ENCODE measurements around the gene CELA2B.
"Not testable (repeated sequence)": the region's sequence is repeated elsewhere in the genome, so short reads cannot be mapped to it uniquely, and the experiment has no call there.

CELA2B gene

GRCh38 chr1:15501208-15502032, 25.5 kb downstream of the CELA2B start:
- peak; percentile 49 for DNase-seq

- no peak for DNase-seq
Observed at GRCh38 chr1:15504436-15504835, 28.5 kb downstream of the CELA2B start.

GRCh38 chr1:15506831-15507230, 30.9 kb downstream of the CELA2B start:
- no peak for DNase-seq

GRCh38 chr1:15507278-15507677, 31.4 kb downstream of the CELA2B start:
- no peak for DNase-seq

DNA sequence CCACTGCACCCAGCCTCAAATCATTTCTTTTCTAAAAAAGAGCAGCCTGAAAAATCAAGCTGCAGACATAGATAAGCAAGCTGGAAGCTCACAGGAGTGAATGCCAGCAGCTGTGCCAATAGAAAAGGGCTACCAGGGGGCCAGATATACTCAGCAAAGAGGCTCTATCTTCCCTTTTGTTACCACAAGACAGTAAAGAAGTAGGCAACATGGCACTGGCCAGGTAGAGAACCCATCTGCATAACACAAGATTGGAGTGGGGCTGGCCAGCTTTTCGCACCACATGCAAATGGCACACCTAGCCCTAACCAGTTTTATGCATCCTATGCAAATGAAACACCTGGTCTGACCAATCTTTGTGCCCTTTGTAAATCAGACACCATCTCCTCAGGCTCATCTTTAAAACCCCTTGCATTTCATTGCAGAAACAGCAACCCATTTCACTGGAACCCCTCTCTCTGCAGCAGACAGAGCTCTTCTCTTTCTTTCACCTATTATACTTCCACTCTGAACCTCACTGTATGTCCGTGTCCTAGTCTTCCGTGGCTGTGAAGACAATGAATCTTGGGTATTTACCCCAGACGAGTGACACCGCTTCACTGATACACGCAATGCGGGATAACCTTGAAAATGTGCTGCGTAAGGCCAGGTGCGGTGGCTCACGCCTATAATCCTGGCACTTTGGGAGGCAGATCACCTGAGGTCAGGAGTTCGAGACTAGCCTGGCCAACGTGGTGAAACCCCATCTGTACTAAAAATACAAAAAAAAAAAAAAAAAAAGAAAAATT, 33.0 kb downstream of the CELA2B start:
- DNase-seq, result no peak

DNA sequence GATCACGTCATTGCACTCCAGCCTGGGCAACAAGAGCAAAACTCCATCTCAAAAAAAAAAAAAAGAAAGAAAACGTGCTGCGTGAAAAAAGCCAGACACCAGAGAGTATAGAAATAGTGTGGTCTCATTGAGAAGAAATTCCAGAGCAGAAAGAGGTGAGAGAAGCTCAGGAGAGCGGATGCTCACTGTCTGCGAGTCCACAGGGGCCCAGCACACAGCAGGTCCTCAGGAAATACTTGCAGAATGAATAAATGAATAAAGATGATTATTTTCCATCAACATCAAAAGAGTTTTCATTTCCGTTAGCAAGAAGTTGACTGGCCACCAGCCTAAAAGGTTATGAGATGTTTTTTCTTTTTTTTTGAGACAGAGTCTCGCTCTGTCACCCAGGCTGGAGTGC, 33.7 kb downstream of the CELA2B start:
- no peak for DNase-seq

DNA sequence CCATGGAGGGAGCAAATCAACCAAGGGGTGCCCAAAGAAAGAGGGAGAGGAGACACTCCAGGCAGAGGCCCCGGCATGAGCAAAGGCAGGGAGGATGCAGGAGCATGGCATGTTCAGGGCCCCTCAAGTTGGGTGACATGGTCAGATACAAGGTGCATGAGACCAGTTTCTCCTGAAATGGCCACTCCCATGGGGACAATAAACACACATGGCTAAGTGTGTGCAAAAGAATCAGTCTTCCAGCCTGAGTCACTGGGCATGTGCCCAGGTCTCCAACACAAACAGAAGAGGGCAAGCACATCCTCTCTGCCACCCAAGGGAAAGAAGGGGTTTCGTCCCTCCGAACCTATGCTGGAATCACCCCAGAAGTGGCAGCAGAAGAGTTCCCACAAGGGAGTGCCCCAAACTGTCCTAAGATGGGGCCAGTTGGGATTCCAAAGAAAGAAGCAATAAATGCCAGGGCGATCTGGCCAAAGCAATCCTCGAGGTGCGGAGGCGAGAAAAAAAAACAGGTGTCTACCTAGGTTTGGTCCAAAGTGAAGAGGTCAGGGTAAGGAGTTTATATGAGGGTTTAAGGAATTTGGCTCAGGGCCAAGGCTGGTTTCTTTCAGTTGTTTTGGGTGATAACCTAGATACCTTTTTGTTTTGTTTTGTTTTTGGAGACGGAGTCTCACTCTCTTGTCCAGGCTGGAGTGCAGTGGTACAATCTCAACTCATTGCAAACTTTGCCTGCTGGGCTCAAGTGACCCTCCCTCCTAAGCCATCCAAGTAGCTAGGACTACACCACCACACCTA, 34.9 kb downstream of the CELA2B start:
- no peak for DNase-seq

- DNase-seq, result no peak
Observed at GRCh38 chr1:15513192-15513591, 37.3 kb downstream of the CELA2B start.

DNA sequence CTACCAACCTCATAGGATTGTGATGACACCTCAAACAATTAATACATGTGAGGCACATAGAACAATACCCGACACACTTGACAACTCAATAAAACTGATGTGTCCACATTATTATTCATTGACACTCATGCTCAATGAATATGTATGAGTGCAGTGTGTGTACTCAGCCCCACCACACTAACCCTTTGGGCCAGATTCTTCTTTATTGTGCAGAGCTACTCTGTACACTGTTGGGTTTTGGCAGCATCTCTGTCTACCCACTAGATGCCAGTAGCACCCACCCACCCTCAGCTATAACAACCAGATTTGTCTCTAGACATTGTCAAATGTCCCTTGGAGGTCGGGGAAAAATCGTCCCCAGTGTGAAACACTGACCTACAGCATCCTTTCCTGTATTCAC, 38.0 kb downstream of the CELA2B start:
- no peak for DNase-seq

GRCh38 chr1:15514557-15514956, 38.7 kb downstream of the CELA2B start:
- DNase-seq, result not testable (repeated sequence)

DNA sequence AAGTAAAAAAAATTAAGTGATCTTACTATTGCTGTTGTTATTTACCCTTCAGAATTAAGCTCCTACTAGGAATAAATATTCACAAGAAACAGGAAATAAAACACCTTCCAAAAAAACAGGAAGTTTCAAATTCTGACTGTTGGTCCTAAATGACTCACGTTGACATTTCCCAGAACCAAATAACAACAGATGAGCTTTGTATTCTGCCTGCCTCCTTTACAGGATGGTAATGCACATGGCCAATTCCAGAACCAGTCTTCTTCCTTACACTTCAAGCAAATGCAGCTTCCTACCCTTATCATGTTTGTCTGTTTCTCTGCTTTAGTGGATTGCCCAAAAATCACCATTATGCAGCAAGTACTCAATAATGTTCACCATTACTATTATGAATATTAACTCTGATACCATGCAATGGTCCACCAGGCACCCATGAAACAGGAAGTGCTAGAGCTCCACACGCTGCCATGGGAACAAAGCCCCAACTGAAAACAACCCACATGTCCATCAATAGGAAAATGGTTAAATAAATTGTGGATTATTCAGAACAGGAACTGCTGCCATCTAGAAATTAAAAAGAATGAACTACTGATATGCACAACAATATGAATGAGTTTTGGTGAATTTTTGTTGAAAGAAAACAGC, 39.2 kb downstream of the CELA2B start:
- no peak for DNase-seq

GRCh38 chr1:15519625-15520024, 43.7 kb downstream of the CELA2B start:
- DNase-seq, result no peak

GRCh38 chr1:15521206-15521906, 45.5 kb downstream of the CELA2B start:
- peak; percentile 18 for DNase-seq

- no peak for DNase-seq
Observed at GRCh38 chr1:15522551-15522950, 46.6 kb downstream of the CELA2B start.

DNA sequence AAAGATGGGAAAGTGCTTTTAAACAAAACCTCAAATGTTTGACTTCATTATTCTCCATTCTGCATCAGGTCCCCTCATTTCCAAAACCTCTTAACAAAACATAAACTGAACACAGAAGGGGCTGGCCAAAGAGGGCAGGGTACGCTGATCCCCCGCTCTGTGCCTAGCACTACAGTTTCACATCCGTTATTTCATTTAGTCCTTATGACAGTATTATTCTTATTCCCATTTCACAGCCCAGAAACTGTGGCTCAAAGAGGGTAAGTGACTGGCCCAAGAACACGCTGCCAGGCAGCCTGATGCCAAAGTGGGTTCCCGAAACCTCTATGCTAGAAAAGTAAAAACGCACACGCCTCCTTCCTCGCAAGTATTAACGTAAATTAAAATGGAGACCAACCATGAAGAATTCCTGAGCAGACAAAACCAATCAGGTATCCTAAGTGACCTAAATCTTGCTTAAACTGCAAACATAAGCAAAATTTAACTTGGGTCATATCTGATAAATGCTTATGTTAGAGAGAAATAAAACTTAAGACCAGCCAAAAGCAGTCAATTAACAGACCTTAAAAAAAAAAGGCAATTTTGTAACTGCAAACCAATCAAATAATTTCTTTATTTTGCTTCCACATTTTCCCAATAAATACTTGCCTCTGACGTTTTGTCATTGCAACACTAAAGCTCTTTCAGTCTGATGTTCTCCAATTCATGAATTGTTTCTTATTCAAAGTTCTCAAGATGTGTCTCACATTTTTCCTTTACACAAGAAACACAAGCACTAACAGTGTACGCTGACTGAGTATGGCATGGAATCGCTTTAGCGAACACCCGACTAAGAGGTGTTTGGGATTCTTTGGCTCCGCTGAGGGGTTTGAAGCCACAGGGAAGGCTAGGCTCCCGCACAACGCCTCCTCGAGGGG, 47.5 kb downstream of the CELA2B start:
- no peak for DNase-seq

GRCh38 chr1:15524021-15524282, 48.0 kb downstream of the CELA2B start, which contains the start of gene CASP9:
Gene CASP9 (minus strand): TSS chr1:15524215. CDS start chr1:15524200, 15 bp downstream.
- no peak for DNase-seq

GRCh38 chr1:15524283-15525049, 48.6 kb downstream of the CELA2B start:
- peak; percentile 99 for DNase-seq

DNA sequence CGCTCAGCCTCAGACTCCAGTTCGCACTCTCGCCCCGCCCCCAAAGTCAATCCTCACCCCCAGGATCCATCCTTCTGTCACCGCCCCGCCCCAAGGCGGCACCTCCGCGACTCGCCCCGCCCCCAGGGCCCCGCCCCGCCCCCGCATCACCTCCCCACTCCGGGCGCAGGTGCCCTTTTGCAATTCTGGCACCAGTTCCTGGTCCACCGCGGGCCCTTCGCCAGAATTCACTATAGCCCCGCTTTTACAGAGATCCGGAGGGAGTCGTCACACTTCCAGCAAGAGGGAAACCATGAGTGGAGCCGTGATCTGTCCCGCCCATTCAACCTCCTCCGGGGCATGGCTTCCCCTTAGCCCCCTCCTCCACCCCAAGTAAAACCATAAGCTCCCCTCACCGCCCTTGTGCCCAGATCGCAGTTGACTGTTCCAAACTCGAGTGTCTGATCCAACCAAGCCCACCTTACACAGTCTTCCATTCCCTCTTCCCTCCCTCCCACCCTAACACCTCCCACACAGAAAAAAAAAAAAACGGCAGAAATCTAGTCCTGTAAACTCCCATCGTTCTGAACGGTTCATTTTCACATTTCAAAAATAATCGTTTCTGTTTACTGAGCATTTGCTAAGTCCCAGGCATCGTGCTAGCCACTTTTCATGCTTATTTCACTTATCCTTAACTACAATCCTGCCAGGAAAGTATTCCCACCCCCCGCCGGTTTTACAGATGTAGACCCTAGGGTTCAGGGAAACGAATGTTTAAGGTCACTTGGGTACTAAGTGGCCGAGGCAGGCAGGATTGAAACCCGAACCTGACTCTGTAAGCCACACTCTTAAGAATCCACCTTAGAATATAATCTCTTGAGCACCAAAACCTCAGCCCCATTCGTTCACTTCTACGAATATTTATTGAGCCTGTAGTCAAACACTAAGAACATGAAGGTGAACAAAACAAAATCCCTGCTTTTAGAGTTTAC, 49.4 kb downstream of the CELA2B start:
- DNase-seq, result peak; percentile 8

DNA sequence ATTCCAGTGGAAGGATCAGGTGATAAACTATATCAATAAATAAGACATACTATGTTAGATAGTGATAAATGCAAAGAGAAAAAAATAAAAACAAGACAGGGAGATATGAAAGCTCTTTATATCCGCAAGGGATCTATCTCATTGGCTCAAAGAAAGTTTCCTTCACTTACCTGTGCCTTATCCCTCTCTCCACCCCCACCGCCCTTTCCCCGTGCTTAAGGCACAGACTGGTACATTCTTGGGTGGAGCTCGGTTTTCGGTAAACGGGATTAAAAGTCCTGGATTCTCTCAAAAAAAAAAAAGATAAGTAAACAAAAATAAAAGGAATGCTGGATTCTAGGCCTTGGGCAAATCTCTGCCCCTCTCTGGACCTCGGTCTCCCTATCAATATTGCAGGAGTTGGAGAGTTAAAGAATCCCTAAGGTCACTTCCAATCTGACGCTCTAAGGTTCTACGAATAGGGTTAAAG, 50.2 kb downstream of the CELA2B start:
- peak; percentile 6 for DNase-seq

Measured in CD4-positive, alpha-beta T cell treated with Interleukin-21 for 1 hour (primary cell).